ENCODE measurements around the gene C16orf74. TPM values are rescaled to one million over a fixed set of nuclear protein-coding genes. Genes with fewer than 3 reads are reported as not detected.

The C16orf74 gene
- polyA plus RNA-seq, 1 experiment = 3.2 TPM

DNA sequence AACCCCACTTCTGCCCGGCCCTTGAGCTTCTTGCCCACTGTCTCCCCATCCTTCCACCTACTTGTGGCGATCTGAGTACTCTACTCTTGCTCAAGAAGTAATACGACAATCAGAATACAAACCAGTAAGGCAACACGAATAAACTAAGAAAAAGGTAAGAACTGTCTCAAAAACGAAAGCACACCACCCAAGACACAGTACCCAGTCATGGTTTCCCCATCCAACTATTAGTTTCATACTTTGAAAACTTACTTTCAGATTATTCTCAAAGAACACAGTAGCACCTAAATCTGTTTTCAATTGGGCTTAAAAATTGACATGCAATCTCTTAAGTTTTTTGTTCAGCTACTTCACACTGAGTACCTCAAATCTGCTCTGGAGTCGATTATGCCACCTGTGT, 76.1 kb downstream of the C16orf74 start:
- TF ChIP-seq, protein P1, sequence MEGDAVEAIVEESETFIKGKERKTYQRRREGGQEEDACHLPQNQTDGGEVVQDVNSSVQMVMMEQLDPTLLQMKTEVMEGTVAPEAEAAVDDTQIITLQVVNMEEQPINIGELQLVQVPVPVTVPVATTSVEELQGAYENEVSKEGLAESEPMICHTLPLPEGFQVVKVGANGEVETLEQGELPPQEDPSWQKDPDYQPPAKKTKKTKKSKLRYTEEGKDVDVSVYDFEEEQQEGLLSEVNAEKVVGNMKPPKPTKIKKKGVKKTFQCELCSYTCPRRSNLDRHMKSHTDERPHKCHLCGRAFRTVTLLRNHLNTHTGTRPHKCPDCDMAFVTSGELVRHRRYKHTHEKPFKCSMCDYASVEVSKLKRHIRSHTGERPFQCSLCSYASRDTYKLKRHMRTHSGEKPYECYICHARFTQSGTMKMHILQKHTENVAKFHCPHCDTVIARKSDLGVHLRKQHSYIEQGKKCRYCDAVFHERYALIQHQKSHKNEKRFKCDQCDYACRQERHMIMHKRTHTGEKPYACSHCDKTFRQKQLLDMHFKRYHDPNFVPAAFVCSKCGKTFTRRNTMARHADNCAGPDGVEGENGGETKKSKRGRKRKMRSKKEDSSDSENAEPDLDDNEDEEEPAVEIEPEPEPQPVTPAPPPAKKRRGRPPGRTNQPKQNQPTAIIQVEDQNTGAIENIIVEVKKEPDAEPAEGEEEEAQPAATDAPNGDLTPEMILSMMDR (IDR thresholded peaks at IDR 0.05; ENCODE audit: low read depth, low read length) = no peak
- no peaks in the 10 kb centered on the region for H3K27me3 ChIP-seq (ENCODE audit: control insufficient read depth, insufficient read depth, low read length)
- H3K27ac ChIP-seq (ENCODE audit: low read depth, low read length) = no peak overlapping the region
- peaks cover 3% of the 10 kb centered on the region; the same call in 1 of the 2 replicates for H3K9me3 ChIP-seq (ENCODE audit: control insufficient read depth, insufficient read depth, low read length)
- ChIA-PET CTCF (interaction anchor here (0.6 to 2.4 kb wide), 10 partner anchors 8 to 113 kb away, joined by 3 to 11 read pairs (median 6); no protein-coding TSS in a partner anchor), POLR2A (no interaction called here)
- no peak overlapping the region for H3K4me3 ChIP-seq (ENCODE audit: low read depth, low read length)
- DNase-seq (ENCODE audit: low read depth, low spot score) = no peak

DNA sequence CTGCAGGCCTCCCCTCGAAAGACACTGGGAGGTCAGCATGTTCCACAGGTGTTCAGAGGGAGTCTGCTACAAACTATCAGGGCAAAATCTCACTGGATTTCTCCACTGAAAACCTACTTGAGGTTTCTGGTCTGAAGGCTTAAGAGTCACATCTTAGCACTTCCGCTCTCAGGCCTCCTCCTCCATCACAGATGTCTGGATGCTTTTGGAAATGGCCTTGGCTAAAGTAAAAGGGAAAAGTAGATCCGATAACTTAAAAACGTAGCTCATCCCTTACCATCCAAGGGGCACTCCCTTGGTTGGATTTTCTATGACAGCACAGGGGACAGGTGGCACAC, 76.5 kb downstream of the C16orf74 start:
- ChIA-PET CTCF (interaction anchor here (0.8 to 2.4 kb wide), 5 partner anchors 9 to 59 kb away, joined by 3 to 11 read pairs (median 3); no protein-coding TSS in a partner anchor), POLR2A (no interaction called here)
- DNase-seq (ENCODE audit: low read depth, low spot score) = no peak
- Histone ChIP-seq H3K4me3 (ENCODE audit: low read depth, low read length) (no peak overlapping the region), H3K9me3 (ENCODE audit: control insufficient read depth, insufficient read depth, low read length) (peaks cover 3% of the 10 kb centered on the region; the same call in 1 of the 2 replicates), H3K27me3 (ENCODE audit: control insufficient read depth, insufficient read depth, low read length) (no peaks in the 10 kb centered on the region), H3K27ac (ENCODE audit: low read depth, low read length) (peak overlapping the region; percentile 65)
- TF ChIP-seq, protein P1 (IDR thresholded peaks at IDR 0.05; ENCODE audit: low read depth, low read length) = no peak

DNA sequence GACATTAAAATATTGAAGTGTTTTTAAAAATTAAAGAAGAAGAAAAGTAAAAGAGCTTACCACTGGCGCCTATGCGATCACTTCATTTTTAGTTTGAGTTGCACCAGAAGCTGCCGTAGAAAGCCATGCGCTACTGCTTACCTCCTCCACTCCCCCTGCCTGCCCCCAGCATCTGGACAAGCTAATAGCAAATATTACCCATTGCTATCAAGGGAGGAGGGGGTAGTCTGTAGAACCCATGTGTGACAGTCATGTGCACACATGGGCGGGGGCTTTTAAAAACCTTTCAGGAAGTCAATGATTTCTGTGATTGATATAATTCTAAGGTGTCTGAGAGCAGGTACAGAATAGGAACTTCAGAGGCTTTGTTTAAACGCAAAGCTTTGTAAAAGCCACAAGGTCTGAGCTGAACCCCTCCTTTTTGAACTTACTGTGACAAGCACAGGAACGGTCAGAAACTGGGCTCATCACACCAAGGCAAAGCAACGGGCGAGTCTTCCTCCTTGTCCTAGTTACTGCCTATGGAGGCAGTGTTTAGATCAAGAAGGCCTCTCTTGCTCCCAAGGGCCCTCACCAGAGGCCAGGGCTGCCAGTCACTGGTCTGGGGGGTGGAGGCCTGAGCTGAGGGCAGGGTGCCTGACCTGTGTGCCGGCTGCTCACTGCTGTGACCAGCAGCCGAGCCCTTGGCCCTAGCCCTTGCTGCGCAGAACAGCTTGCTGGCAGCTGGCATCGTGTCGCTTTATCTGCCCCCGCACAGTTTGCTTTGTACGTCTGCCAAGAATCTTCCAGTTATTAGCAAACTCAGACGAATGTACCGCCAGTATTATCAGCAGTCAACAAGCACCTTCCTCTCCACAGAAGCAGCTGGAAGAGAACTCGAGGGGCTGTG, 77.1 kb downstream of the C16orf74 start:
- peak overlapping the region; percentile 65 for H3K27ac ChIP-seq (ENCODE audit: low read depth, low read length)
- H3K9me3 ChIP-seq (ENCODE audit: control insufficient read depth, insufficient read depth, low read length) = peaks cover 3% of the 10 kb centered on the region; the same call in 1 of the 2 replicates
- TF ChIP-seq, protein P1 (IDR thresholded peaks at IDR 0.05; ENCODE audit: low read depth, low read length) = no peak
- H3K27me3 ChIP-seq (ENCODE audit: control insufficient read depth, insufficient read depth, low read length) = no peaks in the 10 kb centered on the region
- peak; percentile 29 for DNase-seq (ENCODE audit: low read depth, low spot score)
- ChIA-PET CTCF (interaction anchor here (0.6 to 2.4 kb wide), 7 partner anchors 9 to 64 kb away, joined by 3 to 11 read pairs (median 4); no protein-coding TSS in a partner anchor), POLR2A (no interaction called here)
- no peak overlapping the region for H3K4me3 ChIP-seq (ENCODE audit: low read depth, low read length)

DNA sequence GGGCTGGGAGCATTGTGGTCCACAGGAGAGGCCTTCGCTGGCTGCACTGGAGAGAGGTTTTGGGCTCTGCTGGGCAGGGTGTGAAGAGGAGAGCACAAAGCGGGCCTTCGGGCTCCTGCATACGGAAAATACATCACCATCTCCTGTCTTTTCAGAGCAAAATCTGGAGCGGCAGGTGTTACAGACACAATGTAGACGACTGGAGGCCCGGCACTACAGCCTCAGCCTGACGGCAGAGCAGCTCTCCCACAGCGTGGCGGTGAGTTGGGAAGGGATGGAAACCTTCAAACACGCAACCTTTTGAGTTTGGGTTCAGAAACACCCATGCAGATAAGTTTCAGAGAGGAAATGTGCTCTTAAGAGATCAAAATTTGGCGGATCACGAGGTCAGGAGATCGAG, 80.1 kb downstream of the C16orf74 start:
- peaks cover 3% of the 10 kb centered on the region; the same call in 1 of the 2 replicates for H3K9me3 ChIP-seq (ENCODE audit: control insufficient read depth, insufficient read depth, low read length)
- TF ChIP-seq, protein P1 (IDR thresholded peaks at IDR 0.05; ENCODE audit: low read depth, low read length) = no peak
- no peak overlapping the region for H3K4me3 ChIP-seq (ENCODE audit: low read depth, low read length)
- POLR2A ChIA-PET = no interaction called here
- DNase-seq (ENCODE audit: low read depth, low spot score) = no peak
- no peaks in the 10 kb centered on the region for H3K27me3 ChIP-seq (ENCODE audit: control insufficient read depth, insufficient read depth, low read length)
- no peak overlapping the region for H3K27ac ChIP-seq (ENCODE audit: low read depth, low read length)
- CTCF ChIA-PET = no interaction called here
